Measurements from ENCODE around the gene AGBL4. TPM values are rescaled to one million over a fixed set of nuclear protein-coding genes. Genes with fewer than 3 reads are reported as not detected.

AGBL4 gene
- total and polyA plus RNA-seq, 10 donors = 0.05 to 1.8 (median 0.32) TPM; not detected in 1

DNA sequence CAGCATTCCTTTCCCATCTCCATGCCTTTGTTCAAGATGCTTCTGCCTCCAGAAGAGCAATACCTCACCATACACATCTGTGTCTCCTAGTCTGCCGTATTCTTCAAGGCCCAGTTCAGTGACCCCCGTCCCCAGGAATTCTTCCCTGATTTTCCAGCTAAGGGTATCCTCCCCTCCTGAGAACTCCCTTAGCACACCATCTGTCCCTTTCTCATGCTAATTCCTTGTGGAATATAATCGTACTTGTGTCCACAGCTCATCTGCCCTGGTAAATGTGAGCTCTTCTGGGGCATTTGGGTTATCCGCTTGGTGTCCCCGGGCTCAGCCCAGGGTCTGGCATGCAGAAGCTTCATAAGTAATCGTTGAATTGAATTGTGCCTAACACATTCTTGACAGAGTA is 1288.0 kb downstream of the AGBL4 start:
- intact Hi-C loops (cut with DNase I; ENCODE audit: low total_unique reads) = no loop called here
- H3K27me3 ChIP-seq (replicated peaks in 1 of 7) = no peaks in the 10 kb centered on the region
- 77 to 90% (median 85%) methylated on average over 6 of the region's 6 CpGs for WGBS, 5 donors
- H3K27ac ChIP-seq = peak overlapping the region in 5 of 8 donors; percentile 6 to 38 (median 20)
- TF ChIP-seq POLR2A (IDR thresholded peaks at IDR 0.05) (no peak), POLR2AphosphoS5 (IDR thresholded peaks at IDR 0.05) (no peak)
- TF ChIP-seq, protein P1, sequence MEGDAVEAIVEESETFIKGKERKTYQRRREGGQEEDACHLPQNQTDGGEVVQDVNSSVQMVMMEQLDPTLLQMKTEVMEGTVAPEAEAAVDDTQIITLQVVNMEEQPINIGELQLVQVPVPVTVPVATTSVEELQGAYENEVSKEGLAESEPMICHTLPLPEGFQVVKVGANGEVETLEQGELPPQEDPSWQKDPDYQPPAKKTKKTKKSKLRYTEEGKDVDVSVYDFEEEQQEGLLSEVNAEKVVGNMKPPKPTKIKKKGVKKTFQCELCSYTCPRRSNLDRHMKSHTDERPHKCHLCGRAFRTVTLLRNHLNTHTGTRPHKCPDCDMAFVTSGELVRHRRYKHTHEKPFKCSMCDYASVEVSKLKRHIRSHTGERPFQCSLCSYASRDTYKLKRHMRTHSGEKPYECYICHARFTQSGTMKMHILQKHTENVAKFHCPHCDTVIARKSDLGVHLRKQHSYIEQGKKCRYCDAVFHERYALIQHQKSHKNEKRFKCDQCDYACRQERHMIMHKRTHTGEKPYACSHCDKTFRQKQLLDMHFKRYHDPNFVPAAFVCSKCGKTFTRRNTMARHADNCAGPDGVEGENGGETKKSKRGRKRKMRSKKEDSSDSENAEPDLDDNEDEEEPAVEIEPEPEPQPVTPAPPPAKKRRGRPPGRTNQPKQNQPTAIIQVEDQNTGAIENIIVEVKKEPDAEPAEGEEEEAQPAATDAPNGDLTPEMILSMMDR (IDR thresholded peaks at IDR 0.05 in 8 of 11, conservative IDR thresholded peaks at IDR 0.05 in 3 of 11) = no peak
- no peak overlapping the region for H3K4me3 ChIP-seq
- peaks cover 0 to 99% (median 43%) of the 10 kb centered on the region in 6 donors for H3K36me3 ChIP-seq
- DNase-seq = no peak
- H3K9me3 ChIP-seq = no peaks in the 10 kb centered on the region
- peaks cover 0 to 6% (median 1%) of the 10 kb centered on the region in 6 donors for H3K4me1 ChIP-seq

DNA sequence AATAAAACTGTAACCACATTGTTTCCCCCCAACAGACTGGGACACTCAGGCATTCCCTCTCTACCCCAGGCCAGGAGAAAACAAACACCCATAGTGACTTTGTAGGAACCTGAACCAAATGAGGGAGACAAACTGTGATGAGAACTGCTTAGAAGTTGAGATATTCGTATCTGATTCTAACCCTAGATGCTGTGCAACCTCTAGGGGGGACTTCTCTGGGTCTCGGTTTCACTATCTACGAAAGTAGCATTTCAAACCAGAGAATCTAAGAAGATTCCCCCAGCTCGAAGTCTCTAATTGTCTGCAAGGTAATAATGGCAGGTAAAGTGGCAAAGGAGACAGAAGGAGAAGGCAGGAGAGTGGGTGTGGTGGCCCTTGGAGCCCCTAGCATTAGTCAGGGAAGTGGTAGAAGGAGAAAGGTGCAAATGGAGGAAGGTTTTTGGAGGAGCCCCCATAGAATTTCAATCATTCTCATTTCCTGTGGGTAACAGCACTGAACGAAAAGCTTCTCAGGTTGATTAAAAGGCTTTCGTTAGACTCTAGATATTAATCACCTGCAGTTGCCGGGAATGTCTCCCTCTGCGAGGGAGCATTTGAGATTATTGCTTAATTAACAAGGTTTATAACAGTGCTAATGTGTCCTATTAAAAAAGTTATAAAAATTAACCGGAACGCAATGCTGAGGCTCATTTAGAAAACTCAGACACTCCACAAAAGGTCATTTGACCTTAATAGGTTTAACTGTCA is 1293.4 kb downstream of the AGBL4 start:
- WGBS, 5 donors = 64 to 86% (median 74%) methylated on average over 10 of the region's 10 CpGs
- intact Hi-C loops (cut with DNase I; ENCODE audit: low total_unique reads) = no loop called here
- Histone ChIP-seq H3K36me3 (peaks cover 0 to 89% (median 39%) of the 10 kb centered on the region in 6 donors), H3K4me1 (no peaks in the 10 kb centered on the region), H3K4me3 (no peak overlapping the region), H3K27me3 (replicated peaks in 1 of 7) (no peaks in the 10 kb centered on the region), H3K27ac (no peak overlapping the region), H3K9me3 (no peaks in the 10 kb centered on the region)
- TF ChIP-seq POLR2AphosphoS5 (IDR thresholded peaks at IDR 0.05) = no peak
- no peak for DNase-seq

DNA sequence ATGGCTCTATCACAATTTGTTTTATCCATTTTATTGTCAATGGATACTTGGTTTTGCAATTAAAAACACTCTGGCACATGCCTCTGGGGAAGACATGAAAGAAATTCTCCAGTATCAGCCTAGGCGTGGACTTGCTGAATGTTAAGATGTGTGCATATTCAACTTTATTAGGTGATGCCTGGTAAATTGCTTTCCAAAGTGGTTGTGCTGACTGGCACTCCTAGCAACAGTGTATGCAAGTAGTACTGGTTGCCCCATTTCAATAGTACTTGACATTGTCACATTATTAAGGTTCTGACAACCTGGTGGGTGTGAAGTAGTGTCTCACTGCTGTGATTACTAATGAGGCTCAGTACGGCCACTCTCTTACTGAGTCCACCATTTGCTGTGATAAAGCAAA is 1295.2 kb downstream of the AGBL4 start:
- intact Hi-C loops (cut with DNase I; ENCODE audit: low total_unique reads) = no loop called here
- WGBS, 5 donors = 92 to 100% (median 95%) methylated on average over 2 of the region's 2 CpGs
- no peaks in the 10 kb centered on the region for H3K27me3 ChIP-seq (replicated peaks in 1 of 7)
- H3K9me3 ChIP-seq = no peaks in the 10 kb centered on the region
- H3K4me3 ChIP-seq = no peak overlapping the region
- H3K36me3 ChIP-seq = peaks cover 0 to 71% (median 25%) of the 10 kb centered on the region in 6 donors
- TF ChIP-seq POLR2AphosphoS5 (IDR thresholded peaks at IDR 0.05) (no peak), POLR2A (IDR thresholded peaks at IDR 0.05) (no peak)
- TF ChIP-seq, protein P1 (IDR thresholded peaks at IDR 0.05 in 8 of 11, conservative IDR thresholded peaks at IDR 0.05 in 3 of 11) = no peak
- no peaks in the 10 kb centered on the region for H3K4me1 ChIP-seq
- no peak overlapping the region for H3K27ac ChIP-seq
- DNase-seq = no peak

DNA sequence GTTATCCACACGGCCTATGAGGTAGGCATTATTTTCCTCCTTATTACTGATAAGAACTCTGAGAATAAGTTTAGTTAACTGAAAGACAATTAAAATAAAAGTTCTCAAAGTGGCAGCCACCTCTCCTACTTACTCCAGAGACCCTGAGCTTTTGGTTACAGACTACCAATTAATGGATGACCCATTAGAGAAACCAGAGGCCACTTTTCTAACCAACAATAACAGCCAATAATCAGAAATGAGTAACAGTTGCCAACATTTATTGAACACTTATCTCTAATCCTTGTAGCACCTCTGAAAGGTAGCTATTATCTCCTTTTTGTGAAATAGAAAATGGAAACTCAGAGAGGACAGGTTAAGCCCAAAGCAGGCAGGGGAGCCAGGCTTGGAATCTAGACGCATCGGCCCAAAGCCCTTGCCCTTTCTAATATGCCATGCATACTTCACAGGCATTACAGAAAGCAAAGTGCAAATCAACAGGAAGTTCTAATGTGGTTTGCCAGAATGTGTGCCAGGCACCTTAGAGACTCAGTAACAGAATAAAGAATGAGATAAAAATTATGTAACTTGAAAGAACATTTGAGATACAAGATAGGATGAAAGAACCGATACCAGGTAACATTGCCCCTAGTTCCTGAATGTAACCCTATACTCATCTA is 1297.1 kb downstream of the AGBL4 start:
- no peak overlapping the region for H3K4me3 ChIP-seq
- H3K27me3 ChIP-seq (replicated peaks in 1 of 7) = no peaks in the 10 kb centered on the region
- 87 to 96% (median 90%) methylated on average over 4 of the region's 4 CpGs for WGBS, 5 donors
- no peaks in the 10 kb centered on the region for H3K4me1 ChIP-seq
- peaks cover 0 to 52% (median 16%) of the 10 kb centered on the region in 6 donors for H3K36me3 ChIP-seq
- intact Hi-C loops (cut with DNase I; ENCODE audit: low total_unique reads) = no loop called here
- no peaks in the 10 kb centered on the region for H3K9me3 ChIP-seq
- DNase-seq = no peak
- no peak for TF ChIP-seq POLR2A (IDR thresholded peaks at IDR 0.05)
- no peak for TF ChIP-seq POLR2AphosphoS5 (IDR thresholded peaks at IDR 0.05)
- TF ChIP-seq, protein P1 (IDR thresholded peaks at IDR 0.05 in 8 of 11, conservative IDR thresholded peaks at IDR 0.05 in 3 of 11) = no peak
- no peak overlapping the region for H3K27ac ChIP-seq
